Liver (tissue), 2 donors: ENCODE data around the gene BFSP2.

Experiments used
- CTCF ChIP-seq: fragments of 150-350 bp; IDR thresholded peaks from 2 replicates; pipeline ENCODE4 v1.5.1; 2017; ENCODE audit warnings: improper control_type of control experiment, low read depth, low read length; ENCODE audit not compliant: missing input control
- YY1 ChIP-seq: IDR thresholded peaks from 2 replicates; pipeline ENCODE4 v1.6.1; 2016; ENCODE audit warnings: antibody characterized with exemption, mild to moderate bottlenecking
- donor health status: healthy.

- TF ChIP-seq CTCF, result no peak
- TF ChIP-seq YY1, result no peak
Measured at GRCh38 chr3:133379926-133380325, 19.9 kb upstream of the BFSP2 start.
